ENCODE data around the gene OR6N1.

GRCh38 chr1:158720620-158721019 is 51.4 kb downstream of the OR6N1 start, which contains the start of gene OR6K3:
- TF ChIP-seq YY1 (IDR thresholded peaks at IDR 0.05; ENCODE audit: insufficient read depth, insufficient read length): no peak
- TF ChIP-seq ZNF274 (IDR thresholded peaks at IDR 0.05; ENCODE audit: low read depth, low read length): no peak

Data from NT2/D1 (cell line).